SK-N-SH treated with all-trans-retinoic acid at 6 μM for 48 hours (cell line): ENCODE results near the gene HIVEP3.

Experiments
- BACH2 ChIP-seq: fragments of 250-450 bp; sonication (Bioruptor Pico); IDR thresholded peaks from 2 replicates; pipeline ENCODE4 v1.9.0; 2021; ENCODE audit warnings: mild to moderate bottlenecking, borderline replicate concordance
- SNAI2 ChIP-seq: fragments of 250-450 bp; sonication (Bioruptor Pico); IDR thresholded peaks from 2 replicates; pipeline ENCODE4 v1.5.0; 2020; ENCODE audit warnings: mild to moderate bottlenecking, moderate library complexity
- TCF4 ChIP-seq: fragments of 250-450 bp; sonication (Bioruptor Pico); IDR thresholded peaks from 2 replicates; pipeline ENCODE4 v1.8.0; 2021; ENCODE audit warnings: mild to moderate bottlenecking, moderate library complexity, borderline replicate concordance
- ZFP3 ChIP-seq: fragments of 250-450 bp; sonication (Bioruptor Pico); IDR thresholded peaks from 2 replicates; pipeline ENCODE4 v1.5.0; 2020; ENCODE audit warnings: mild to moderate bottlenecking, moderate library complexity
- ZFP30 ChIP-seq: fragments of 450-650 bp; formaldehyde crosslinking; IDR thresholded peaks from 2 replicates; pipeline ENCODE4 v1.5.0; 2022; ENCODE audit warnings: mild to moderate bottlenecking, moderate library complexity
- ZNF565 ChIP-seq: fragments of 450-650 bp; formaldehyde crosslinking; conservative IDR thresholded peaks from 2 replicates; pipeline ENCODE4 v1.5.0; 2020; ENCODE audit warnings: low read depth, mild to moderate bottlenecking, moderate library complexity
- TF ChIP-seq, protein P1 (sequence below): fragments of 250-450 bp; sonication (Bioruptor Pico); IDR thresholded peaks from 2 replicates; pipeline ENCODE4 v1.8.0; 2020; ENCODE audit warnings: mild to moderate bottlenecking, moderate library complexity, borderline replicate concordance
- TF ChIP-seq, protein P2 (sequence below): fragments of 250-450 bp; sonication (Bioruptor Pico); IDR thresholded peaks from 2 replicates; pipeline ENCODE4 v1.5.0; 2020; ENCODE audit warnings: mild to moderate bottlenecking, moderate library complexity
- TF ChIP-seq, protein P3 (sequence below): fragments of 250-450 bp; sonication (Bioruptor Pico); IDR thresholded peaks from 2 replicates; pipeline ENCODE4 v1.8.0; 2021; ENCODE audit warnings: low read depth, mild to moderate bottlenecking, moderate library complexity, borderline replicate concordance

DNA sequence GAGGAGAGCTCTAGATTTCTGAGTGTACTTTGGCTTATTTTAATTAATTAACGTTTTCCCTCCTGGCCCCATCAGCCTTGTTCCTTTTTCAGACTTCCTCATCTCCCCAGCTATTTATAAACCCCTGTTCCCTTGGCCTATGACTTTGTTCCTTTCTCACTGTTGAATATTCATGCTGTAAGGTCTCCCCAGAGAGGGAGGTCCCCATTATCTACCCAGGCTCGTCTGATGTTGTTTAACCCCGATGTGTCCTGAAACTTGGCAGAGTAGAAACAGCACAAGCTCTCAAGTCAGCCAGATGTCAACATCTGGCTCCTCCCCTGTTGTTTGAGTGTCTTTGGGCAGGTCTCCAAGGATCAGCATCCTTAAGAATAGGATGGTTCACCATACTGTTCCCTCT, 153.6 kb downstream of the HIVEP3 start:
- no peak for TF ChIP-seq ZFP3 (CRISPR knock-in tag)
- TF ChIP-seq, protein P1, sequence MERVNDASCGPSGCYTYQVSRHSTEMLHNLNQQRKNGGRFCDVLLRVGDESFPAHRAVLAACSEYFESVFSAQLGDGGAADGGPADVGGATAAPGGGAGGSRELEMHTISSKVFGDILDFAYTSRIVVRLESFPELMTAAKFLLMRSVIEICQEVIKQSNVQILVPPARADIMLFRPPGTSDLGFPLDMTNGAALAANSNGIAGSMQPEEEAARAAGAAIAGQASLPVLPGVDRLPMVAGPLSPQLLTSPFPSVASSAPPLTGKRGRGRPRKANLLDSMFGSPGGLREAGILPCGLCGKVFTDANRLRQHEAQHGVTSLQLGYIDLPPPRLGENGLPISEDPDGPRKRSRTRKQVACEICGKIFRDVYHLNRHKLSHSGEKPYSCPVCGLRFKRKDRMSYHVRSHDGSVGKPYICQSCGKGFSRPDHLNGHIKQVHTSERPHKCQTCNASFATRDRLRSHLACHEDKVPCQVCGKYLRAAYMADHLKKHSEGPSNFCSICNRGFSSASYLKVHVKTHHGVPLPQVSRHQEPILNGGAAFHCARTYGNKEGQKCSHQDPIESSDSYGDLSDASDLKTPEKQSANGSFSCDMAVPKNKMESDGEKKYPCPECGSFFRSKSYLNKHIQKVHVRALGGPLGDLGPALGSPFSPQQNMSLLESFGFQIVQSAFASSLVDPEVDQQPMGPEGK (CRISPR knock-in tag), result no peak
- TF ChIP-seq SNAI2 (CRISPR knock-in tag), result no peak
- no peak for TF ChIP-seq ZNF565 (CRISPR knock-in tag)
- TF ChIP-seq, protein P2, sequence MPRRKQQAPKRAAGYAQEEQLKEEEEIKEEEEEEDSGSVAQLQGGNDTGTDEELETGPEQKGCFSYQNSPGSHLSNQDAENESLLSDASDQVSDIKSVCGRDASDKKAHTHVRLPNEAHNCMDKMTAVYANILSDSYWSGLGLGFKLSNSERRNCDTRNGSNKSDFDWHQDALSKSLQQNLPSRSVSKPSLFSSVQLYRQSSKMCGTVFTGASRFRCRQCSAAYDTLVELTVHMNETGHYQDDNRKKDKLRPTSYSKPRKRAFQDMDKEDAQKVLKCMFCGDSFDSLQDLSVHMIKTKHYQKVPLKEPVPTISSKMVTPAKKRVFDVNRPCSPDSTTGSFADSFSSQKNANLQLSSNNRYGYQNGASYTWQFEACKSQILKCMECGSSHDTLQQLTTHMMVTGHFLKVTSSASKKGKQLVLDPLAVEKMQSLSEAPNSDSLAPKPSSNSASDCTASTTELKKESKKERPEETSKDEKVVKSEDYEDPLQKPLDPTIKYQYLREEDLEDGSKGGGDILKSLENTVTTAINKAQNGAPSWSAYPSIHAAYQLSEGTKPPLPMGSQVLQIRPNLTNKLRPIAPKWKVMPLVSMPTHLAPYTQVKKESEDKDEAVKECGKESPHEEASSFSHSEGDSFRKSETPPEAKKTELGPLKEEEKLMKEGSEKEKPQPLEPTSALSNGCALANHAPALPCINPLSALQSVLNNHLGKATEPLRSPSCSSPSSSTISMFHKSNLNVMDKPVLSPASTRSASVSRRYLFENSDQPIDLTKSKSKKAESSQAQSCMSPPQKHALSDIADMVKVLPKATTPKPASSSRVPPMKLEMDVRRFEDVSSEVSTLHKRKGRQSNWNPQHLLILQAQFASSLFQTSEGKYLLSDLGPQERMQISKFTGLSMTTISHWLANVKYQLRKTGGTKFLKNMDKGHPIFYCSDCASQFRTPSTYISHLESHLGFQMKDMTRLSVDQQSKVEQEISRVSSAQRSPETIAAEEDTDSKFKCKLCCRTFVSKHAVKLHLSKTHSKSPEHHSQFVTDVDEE (CRISPR knock-in tag), result no peak
- no peak for TF ChIP-seq BACH2 (CRISPR knock-in tag)
- no peak for TF ChIP-seq TCF4 (CRISPR knock-in tag)
- TF ChIP-seq ZFP30 (CRISPR knock-in tag), result no peak
- TF ChIP-seq, protein P3, sequence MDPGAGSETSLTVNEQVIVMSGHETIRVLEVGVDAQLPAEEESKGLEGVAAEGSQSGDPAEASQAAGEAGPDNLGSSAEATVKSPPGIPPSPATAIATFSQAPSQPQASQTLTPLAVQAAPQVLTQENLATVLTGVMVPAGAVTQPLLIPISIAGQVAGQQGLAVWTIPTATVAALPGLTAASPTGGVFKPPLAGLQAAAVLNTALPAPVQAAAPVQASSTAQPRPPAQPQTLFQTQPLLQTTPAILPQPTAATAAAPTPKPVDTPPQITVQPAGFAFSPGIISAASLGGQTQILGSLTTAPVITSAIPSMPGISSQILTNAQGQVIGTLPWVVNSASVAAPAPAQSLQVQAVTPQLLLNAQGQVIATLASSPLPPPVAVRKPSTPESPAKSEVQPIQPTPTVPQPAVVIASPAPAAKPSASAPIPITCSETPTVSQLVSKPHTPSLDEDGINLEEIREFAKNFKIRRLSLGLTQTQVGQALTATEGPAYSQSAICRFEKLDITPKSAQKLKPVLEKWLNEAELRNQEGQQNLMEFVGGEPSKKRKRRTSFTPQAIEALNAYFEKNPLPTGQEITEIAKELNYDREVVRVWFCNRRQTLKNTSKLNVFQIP (CRISPR knock-in tag), result no peak
